ENCODE data around the gene GPX4. TPM values are rescaled to one million over a fixed set of nuclear protein-coding genes. Genes with fewer than 3 reads are reported as not detected.

GPX4 gene
- total RNA-seq, 2 donors from 2014 or later = 152 to 157 TPM

DNA sequence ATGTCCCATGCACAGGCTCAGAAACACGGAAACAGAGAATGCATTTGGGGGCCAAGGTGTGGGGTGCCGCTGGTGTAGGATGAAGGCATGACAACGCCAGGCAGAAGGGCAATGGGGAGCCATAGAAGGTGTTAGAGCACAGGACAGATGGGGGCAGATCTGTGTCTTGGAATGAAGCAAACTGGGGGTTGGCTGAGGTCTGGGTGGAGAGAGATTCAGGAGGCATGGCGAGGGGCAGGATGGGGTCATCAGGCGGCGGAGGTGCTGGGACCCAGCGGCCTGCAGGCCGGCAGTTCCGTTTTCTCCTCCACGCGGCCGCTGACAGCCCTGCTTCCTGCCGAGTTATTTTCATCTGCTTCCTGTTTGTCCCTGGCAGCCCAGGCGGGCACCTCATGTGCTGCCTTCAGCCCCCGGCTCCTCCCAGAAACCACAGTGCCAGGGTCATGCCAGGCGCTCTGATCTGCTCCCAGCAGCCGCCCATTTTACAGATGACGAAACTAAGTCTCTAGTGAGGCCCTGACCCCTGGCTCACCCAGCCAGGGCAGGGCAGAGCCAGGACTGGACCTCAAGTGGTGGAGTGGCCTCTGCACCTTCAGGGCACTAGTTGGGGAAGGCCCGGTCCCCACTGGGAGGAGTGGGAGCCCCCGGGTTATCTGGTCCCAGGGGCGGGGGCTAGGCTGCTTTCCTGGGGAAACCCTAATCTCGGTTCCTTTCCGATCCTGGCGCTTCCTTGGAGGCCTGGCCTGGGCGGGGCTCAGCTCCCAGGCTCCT is 34.6 kb upstream of the GPX4 start:
- no peak for TF ChIP-seq POLR2A (IDR thresholded peaks at IDR 0.05)
- no peak for TF ChIP-seq CTCF (IDR thresholded peaks at IDR 0.05)
- H3K27me3 ChIP-seq = peaks cover 0 to 42% of the 10 kb centered on the region in 2 donors
- ATAC-seq = no peak
- peak in 2 of 4 donors; percentile 45 to 75 for DNase-seq
- no peaks in the 10 kb centered on the region for H3K36me3 ChIP-seq (replicated peaks in 1 of 2; ENCODE audit: insufficient read depth in 1 of 2, low read depth in 2 of 2)
- intact Hi-C loops (cut with DNase I) = no loop called here
- H3K4me3 ChIP-seq = no peak overlapping the region
- H3K4me1 ChIP-seq = peaks cover 49% of the 10 kb centered on the region
- 44 to 65% methylated on average over 21 to 25 of the region's 25 CpGs for whole genome bisulfite sequencing, 2 donors
- no peaks in the 10 kb centered on the region for H3K9me3 ChIP-seq
- H3K27ac ChIP-seq = peak overlapping the region in 1 of 4 donors; percentile 69

DNA sequence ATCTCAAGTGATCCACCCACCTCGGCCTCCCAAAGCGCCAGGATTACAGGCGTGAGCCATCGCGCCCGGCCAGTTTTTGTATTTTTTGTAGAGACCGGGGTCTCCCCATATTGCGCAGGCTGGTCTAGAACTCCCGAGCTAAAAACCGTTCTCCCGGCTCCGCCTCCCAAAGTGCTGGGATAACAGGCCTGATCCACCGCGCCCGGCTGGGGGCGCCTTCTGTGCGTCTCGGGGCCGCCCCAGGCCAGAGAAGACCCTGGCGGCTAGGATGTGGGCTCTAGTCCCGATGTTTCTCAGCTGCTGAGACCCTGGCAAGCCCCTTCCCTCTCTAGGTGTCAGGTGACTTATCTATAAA is 33.2 kb upstream of the GPX4 start:
- intact Hi-C loops (cut with DNase I) = no loop called here
- Histone ChIP-seq H3K4me3 (no peak overlapping the region), H3K4me1 (peaks cover 46% of the 10 kb centered on the region), H3K27ac (no peak overlapping the region), H3K9me3 (no peaks in the 10 kb centered on the region), H3K36me3 (replicated peaks in 1 of 2; ENCODE audit: insufficient read depth in 1 of 2, low read depth in 2 of 2) (no peaks in the 10 kb centered on the region), H3K27me3 (peaks cover 0 to 42% of the 10 kb centered on the region in 2 donors)
- DNase-seq (no peak), ATAC-seq (no peak)
- TF ChIP-seq CTCF (IDR thresholded peaks at IDR 0.05) (no peak), POLR2A (IDR thresholded peaks at IDR 0.05) (no peak)
- 17 to 30% methylated on average over 3 to 21 of the region's 21 CpGs for whole genome bisulfite sequencing, 2 donors

DNA sequence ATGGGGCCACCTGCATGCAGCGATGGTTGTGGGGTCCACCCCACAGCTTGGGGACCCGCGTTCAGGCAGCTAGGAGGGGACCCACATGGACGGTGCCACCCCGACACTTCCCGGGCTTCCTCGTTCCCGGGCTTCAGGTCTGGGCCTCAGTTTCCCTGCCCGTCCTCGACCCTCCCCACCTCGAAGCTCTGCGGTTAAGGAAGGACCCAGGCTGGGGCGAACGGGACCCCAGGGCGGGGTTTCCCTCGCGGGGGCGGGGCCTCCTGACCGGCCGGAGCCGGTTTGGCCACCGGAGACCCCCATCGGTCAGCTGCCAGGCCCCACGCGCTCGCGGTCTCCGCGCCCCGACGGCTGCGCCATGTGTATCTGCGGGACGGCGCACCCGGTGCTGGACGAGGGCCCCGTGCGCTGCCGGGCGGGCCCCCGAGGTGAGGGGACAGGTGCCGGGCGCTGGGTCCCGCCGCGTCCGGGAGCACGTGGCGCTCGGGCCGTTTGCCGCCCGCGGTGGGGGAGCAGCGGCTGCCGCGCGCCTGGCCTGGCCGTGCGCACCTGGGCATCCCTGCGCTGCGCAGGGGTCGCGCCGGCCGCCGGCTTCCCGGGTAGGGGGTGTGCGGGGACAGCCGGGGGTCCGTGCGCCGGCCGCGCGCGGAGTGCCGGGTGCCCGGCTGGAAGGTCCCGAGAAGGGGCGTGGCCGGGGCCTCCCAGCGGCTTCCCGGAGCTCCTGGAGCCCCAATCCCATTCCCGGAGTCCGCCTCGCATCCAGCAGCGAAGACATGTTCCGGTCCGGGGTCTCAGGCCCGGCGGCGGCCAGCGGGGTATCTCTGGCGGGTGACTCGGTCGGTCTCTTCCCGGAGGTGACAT is 32.6 kb upstream of the GPX4 start:
- ATAC-seq (no peak), DNase-seq (no peak)
- H3K27ac ChIP-seq = no peak overlapping the region
- H3K9me3 ChIP-seq = no peaks in the 10 kb centered on the region
- H3K36me3 ChIP-seq (replicated peaks in 1 of 2; ENCODE audit: insufficient read depth in 1 of 2, low read depth in 2 of 2) = no peaks in the 10 kb centered on the region
- 17 to 25% methylated on average over 4 to 59 of the region's 99 CpGs for WGBS, 2 donors
- peaks cover 44% of the 10 kb centered on the region for H3K4me1 ChIP-seq
- intact Hi-C loops (cut with DNase I) = no loop called here
- H3K27me3 ChIP-seq = peaks cover 0 to 42% of the 10 kb centered on the region in 2 donors
- no peak overlapping the region for H3K4me3 ChIP-seq
- TF ChIP-seq POLR2A (IDR thresholded peaks at IDR 0.05) (no peak), CTCF (IDR thresholded peaks at IDR 0.05) (no peak)

GRCh38 chr19:1072371-1073015 is 31.3 kb upstream of the GPX4 start:
- Histone ChIP-seq H3K4me1 (peaks cover 31% of the 10 kb centered on the region), H3K27me3 (peaks cover 0 to 29% of the 10 kb centered on the region in 2 donors), H3K4me3 (no peak overlapping the region), H3K27ac (no peak overlapping the region), H3K9me3 (no peaks in the 10 kb centered on the region), H3K36me3 (replicated peaks in 1 of 2; ENCODE audit: insufficient read depth in 1 of 2, low read depth in 2 of 2) (no peaks in the 10 kb centered on the region)
- intact Hi-C loops (cut with DNase I) = no loop called here
- TF ChIP-seq CTCF (IDR thresholded peaks at IDR 0.05) (no peak), POLR2A (IDR thresholded peaks at IDR 0.05) (no peak)
- ATAC-seq (no peak), DNase-seq (no peak)
- 77 to 88% methylated on average over 6 to 11 of the region's 11 CpGs for WGBS, 2 donors

Measured in body of pancreas (tissue), 4 donors.